ENCODE results near the gene ABHD17A. TPM values are rescaled to one million over a fixed set of nuclear protein-coding genes. Genes with fewer than 3 reads are reported as not detected.

ABHD17A gene
- total RNA-seq = 34.2 and 46.7 TPM in 2 replicates

DNA sequence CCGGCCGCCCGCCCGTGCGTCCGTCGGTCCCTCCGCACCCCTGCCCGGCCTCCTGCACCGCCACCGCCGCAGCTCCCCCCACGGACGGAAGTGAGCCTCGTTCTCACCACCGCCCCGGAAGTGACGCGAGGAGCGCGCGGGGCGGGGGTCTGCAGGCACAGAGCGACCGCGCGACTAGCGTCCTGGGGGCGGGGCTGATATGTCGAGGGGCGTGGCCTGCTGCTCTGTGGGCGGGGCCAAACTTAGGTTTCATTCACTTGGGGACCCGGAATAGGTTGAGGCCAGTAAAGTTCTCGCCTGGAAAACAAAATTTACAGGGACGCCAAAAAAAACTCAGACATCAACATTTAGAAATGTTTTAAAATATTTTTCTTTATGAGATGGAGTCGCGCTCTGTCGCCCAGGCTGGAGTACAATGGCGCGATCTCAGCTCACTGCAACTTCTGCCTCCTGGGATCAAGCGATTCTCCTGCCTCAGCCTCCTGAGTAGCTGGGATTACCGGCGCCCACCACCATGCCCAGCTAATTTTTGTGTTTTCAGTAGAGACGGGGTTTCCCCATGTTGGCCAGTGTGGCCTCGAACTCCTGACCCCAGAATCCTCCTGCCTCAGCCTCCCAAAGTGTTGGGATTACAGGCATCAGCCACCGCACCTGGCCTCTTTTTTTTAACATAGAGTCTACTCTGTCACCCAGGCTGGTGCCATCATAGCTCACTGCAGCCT is at the start of gene ABHD17A:
ABHD17A (minus strand) TSS at position 99 of the 722 bp plus-strand sequence. CDS start 3,930 bp downstream, outside the sequence.
- DNase-seq (ENCODE audit: low read depth) = peak; percentile 71

DNA sequence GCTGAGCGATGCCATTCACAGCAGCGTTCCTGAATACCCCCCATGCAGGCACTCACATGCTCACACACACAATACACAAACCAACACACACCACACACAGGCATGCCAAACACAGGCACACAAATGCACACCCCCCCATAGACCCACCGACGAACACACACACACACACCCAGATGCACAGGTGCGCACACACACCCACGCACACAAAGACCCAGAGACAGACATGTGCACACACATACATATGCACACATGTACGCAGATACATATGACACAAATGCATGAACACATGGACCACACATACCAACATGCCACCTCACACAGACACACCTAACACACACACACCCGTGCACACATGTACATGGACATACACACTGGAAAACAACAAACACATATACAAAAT is 48.6 kb upstream of the ABHD17A start:
- no peak for DNase-seq (ENCODE audit: low read depth)

DNA sequence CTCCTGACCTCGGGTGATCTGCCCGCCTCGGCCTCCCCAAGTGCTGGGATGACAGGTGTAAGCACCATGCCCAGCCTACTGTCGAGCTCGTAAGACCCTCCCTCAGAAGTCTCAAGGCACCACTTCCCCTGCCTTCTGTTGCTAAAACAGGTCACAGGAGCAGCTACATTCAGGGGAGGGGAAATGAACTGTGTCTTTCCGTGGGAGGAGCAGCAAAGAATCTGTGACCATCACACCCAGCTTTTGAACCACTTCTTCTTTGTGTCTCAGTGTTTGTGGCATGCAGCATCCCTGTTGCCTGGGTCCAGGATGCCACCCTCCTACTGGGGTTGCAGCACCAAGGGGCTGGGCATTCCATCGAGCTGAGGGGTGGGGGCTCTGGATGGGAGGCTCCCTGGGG is 47.9 kb upstream of the ABHD17A start:
- DNase-seq (ENCODE audit: low read depth) = no peak

DNA sequence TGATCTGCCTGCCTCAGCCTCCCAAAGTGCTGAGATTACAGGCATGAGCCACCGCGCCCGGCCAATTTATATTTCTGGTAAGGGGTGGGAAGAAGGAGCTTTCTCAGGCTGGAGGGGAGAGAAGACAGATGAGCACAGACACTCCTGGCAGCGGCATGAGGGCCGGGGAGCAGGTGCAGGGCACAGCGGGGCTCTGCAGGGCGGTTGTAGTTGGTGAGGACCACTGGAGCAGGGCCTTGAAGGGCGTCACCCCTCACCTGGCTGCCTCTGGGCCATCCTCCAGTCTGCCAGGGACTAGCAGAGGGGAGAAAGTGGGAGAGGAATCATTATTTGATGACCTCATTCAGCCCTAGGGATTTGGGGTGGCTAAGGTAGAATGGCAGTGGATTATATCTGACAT is 47.1 kb upstream of the ABHD17A start:
- no peak for DNase-seq (ENCODE audit: low read depth)

DNA sequence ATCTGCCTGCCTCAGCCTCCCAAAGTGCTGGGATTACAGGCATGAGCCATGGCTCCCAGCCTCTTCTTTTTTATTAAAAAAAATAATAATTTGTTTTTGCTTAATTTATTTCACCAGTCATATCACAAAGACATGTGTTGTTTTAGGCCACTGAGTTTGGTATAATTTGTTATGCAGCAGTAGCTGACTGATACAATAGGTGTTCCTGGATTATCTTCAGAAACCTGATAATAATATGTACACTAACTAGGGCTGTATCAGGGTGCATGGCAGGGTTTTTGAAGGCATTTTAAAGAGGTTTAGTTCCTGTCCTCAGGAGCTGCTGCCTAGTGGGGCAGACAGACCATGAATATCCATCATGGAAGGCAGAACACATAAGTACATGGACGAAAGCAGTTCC is 46.1 kb upstream of the ABHD17A start:
- no peak for DNase-seq (ENCODE audit: low read depth)

DNA sequence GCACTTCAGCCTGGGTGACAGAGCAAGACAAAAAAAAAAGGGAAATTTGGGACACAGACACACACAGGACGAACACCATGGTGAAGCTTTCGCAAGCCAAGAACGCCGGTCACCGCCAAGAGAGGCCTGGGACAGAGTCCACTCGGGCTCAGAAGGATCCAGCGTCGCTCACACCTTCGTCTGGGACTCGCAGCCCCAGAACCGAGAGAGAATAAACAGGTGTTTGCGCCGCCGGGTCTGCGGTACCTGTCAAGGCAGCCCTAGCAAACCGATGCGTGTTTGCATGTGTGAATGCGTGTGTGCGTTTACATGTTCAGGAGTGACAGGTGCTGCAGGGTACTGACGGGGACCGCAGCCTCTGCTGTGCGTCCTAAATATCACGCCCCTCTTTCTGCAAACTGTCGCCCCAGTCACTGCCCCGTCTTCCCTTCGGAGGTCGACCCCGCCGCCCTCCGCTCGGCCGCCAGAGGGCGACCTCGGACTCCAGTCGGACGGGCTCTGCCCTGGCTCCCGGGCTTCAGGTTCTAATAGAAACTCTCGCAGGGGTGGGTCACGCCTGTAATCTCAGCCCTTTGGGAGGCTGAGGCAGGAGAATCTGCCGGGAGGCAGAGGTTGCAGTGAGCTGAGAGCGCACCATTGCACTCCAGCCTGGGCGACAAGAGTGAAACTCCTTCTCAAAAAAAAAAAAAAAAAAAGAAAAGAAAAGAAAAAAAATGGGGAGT is 43.9 kb upstream of the ABHD17A start:
- DNase-seq (ENCODE audit: low read depth) = peak; percentile 43

DNA sequence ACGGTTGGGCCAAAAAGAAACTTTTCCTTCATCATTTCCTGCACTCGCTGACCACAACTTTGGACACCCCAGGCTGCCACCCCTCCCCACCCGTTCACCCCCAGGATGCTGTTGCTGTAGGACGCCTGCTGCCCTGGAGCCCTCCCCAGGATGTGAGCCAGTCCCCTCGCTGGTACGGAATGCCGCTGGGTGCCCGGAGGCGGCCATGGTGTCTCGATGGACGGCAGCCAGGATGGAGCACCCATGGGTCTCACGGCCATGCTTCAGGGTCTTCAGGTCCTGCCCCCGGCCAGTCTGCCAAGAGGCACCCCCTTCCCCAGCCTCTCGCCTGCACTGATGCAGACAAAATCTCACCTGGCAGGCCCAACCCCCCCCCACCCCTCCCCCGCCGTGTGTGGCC is 40.2 kb upstream of the ABHD17A start:
- DNase-seq (ENCODE audit: low read depth) = no peak

DNA sequence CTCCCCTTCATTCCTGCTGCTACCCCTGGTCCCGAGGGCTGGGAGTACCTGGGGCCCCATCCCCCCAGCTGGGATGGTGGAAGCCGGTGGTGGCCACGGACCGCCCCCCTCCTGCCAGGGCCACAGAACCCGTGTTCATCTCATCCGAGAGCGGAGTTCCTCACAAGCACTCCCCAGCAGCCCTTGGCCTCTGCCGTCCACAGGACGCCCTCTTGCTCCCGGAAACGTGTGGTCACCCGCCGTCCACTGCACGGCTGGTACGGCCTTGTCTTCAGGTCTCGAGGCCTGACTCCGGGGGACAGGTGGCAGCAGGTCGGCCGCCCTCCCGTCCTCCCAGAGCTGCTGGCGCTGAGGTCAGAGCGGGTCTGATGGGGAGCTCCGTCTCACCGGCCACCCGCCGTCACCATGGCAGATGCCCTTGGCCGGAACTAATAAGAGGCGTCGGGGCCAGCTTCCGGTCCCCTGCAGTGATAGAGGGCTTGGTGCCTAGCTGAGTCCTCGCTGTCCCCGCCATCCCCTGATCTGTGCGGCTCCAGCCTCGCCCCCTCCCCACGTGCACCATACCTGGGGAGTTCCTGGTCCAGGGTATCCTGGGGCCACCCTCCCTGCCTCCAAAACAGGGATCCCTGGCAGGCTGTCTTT is 39.1 kb upstream of the ABHD17A start:
- DNase-seq (ENCODE audit: low read depth) = no peak

DNA sequence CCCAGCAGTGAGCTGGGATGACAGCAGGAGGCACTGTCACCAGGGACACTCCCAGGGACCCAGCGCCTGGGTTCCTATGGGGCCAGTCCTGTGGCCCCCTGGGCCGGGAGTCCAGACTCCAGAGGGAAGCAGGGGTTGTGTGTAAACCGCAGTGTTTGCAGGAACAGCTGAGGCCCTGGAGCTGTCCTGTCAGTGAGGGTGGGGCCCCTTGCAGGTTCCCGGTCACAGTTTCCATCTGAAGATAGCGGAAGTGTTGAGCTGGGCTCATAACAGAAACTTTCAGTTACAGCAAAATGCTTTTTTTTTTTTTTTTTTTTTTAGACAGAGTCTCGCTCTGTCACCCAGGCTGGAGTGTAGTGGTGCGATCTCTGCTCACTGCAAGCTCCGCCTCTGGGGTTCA is 38.0 kb upstream of the ABHD17A start:
- DNase-seq (ENCODE audit: low read depth) = no peak

DNA sequence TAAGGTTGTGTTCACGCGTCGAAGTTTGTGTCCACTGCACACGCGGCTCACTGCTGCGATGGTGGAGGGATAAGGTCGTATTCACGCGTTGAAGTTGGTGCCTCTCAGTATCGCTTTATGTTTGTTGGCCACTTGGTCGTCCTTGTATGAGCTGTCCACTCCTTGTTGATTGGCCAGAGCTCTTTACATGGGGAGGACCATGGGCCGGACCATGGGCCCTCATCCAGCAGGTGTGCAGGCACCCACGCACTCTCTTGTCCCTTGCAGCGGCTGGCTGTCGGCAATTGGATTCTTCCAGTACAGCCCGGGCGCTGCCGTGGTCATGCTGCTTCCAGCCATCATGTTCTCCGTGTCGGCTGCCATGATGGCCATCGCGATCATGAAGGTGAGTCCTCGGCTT is 37.5 kb upstream of the ABHD17A start:
- no peak for DNase-seq (ENCODE audit: low read depth)

DNA sequence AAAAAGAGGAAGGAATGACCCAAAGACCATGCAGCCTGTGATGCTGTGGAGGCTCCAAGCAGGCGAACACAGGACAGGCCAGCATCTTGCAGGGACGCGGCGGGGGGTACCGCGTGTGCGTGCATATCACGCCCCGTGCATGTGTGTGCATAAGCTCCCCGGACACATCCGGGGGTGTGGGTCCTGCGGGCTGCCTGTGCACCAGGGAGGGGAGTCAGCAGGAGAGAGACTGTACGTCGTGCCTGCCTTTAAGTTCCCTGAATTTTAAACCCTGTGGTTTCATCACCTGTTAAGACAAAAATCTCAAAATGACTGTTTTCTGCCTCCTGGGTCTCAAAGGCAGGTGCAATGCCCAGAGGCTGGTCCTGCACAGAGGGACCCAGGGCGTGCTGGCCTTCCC is 36.5 kb upstream of the ABHD17A start:
- no peak for DNase-seq (ENCODE audit: low read depth)

DNA sequence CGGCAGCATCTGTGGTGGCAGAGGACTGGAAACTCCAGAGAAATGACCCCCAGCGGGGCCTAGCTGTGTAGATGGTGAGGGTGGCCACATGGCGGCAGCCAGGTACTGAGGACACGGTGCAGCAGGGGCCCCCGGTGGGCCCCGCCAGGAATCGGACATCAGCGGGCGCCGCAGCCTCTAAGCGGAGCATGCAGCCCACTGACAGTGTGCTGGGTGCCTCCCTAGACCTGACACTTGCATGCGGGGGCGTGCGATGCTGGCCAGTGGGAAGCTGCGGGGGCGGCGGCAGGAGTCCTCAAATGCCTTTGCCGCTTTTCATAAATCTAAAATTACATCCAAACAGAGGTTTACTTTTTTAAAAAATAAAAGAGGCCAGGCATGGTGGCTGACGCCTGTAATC is 36.0 kb upstream of the ABHD17A start:
- no peak for DNase-seq (ENCODE audit: low read depth)

DNA sequence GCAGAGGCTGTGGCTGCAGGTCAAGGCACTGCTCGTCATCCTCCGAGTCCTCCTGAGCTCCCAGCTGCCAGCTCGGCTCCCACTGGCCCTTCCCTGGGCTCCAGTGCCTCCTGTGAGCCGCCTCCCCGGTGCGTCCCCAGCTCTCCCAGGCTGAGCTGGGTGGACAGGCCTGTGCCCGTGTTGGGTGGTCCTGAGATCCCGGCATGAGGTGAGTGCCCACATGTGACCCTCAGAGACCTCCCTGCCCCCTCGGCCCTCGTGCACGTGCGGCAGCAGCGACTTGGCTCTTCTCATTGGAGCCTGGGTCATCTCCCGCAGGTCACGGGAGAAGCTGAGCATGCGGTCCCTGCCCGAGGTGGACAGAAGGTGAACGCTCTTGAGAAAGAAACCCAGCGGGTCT is 35.3 kb upstream of the ABHD17A start:
- DNase-seq (ENCODE audit: low read depth) = no peak

DNA sequence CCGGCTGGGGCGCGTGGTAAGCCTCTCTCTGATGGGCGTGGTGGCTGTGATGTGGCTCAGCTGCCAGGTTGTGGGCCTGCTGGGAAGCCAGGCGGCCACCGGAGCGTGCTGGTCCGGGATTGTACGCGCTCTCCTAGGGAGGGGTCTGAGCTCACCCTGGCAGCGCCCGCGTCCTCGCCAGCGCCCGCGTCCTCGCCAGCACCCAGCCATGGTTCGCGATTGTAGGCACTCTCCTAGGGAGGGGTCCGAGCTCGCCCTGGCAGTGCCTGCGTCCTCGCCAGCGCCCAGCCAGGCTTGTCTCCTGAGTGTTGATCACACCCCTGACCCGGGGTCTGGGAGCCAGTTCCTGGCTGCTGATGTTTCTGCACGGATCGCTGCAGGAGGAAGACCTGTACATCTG is 33.7 kb upstream of the ABHD17A start:
- DNase-seq (ENCODE audit: low read depth) = no peak

DNA sequence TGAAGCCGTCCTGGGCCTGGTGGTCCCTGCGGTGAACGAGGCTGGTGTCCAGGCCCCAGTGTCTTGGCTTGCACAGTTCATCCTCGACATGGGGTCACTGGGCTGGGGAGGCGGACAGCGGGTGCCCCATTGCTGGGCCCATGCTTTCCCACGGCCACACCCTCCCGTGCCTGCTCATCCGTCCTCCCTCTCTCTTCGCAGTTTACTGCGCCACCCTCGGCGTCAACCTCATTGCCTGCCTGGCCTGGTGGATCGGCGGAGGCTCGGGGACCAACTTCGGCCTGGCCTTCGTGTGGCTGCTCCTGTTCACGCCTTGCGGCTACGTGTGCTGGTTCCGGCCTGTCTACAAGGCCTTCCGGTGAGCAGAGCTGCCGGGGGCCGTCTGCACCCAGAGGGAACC is 32.6 kb upstream of the ABHD17A start:
- no peak for DNase-seq (ENCODE audit: low read depth)

DNA sequence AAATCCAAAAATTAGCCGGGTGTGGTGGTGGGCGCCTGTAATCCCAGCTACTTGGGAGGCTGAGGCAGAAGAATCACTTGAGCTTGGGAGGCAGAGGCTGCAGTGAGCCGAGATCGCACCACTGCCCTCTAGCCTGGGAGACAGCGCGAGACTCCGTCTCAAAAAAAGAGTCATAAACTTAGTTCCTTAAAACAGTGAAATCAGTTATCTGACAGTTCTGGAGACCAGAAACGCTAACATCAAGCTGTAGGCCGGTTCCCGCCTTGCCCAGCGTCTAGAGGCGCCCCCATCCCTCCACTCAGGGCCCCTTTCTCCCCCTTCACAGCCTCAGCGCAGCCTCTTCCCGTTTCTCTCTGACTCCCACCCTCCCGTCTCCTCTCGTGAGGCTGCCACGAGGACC is 31.9 kb upstream of the ABHD17A start:
- DNase-seq (ENCODE audit: low read depth) = no peak

DNA sequence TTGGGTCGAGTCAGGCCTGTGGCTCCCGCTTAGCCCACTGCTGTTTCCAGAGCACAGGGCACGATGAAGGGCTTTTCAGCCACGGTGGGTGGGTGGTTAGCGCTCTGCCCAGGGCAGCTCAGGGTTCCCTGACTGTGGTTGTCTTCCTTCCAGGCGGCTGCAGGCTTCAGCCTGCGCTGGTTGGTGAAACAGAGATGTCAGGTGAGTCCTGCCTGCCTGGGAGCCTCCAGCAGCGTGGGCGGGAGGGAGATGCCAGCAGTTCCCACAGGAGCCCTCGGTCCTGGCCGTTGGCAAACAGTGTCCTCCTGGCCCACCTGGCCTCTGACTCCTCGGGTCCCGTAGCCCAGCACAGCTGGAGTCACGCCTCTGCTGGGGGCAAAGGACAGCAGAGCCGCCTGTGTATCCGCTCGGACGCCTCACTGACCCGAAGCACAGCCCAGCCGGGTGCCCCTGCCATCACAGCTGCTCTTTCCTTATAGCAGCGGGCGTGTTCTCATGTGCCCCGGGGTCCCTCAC is 29.6 kb upstream of the ABHD17A start:
- DNase-seq (ENCODE audit: low read depth) = no peak

DNA sequence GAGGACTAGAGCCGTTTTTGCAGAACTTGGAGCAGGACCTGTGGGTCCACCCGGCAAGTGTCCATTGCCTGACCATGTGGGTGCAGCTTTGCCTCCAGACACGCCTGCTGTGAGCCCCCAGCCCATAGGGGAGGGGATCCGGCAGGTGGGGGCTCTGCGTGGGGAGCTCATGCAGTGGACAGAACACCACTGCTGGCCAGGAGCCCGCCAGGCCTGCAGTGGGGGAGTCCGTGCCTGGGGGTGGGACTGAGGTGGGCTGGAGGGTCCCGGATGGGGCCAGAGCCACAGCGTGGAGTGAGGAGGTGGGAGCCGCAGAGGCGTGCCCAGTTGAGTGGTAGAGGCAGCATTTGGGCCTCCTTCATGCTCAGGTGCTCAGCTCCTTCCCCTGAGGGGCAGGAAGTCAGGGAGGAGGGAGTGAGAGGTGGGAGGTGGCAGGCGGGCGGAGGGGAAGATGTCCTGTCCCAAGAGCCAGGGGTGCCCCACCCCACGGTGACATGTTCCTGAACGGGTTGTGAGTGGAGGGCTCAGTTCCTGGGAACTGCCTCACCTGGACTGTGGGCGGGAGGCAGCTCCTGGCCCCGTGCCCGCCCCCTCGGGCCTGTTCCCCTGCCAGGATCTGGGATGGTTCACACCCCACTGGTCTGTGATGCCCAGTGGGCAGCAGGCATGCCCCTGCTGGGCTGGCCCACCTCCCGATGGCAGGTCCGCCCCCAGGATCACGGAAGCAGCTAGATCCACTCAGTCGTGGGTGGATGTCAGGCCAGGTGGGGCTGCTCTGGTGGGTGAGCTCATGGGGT is 28.7 kb upstream of the ABHD17A start:
- peak; percentile 15 for DNase-seq (ENCODE audit: low read depth)

DNA sequence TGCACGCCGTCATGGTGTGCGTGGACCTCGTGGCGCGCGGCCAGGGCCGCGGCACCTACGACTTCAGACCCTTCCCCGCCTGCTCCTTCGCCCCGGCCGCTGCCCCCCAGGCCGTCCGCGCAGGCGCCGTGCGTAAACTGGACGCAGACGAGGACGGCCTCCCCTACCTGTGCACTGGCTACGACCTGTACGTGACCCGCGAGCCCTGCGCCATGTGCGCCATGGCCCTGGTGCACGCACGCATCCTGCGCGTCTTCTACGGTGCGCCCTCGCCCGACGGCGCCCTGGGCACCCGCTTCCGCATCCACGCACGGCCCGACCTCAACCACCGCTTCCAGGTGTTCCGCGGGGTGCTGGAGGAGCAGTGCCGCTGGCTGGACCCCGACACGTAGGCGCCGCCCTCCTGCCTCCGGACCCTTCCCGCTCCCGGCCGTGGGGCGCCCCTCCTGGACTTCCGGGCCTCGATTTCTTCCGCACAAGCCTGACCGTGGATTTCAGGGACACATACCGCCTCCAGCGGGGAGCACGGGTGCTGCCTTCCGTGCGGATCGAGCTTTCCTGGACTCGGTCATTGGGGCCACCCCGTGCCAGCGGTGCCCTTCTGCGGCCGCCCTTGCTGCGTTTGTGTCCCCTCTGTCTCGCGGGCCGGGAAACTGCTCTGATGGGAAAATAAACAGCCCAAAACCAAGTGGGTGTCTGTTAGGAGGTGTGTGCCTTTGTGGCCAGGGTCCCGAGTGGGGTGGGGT is 27.6 kb upstream of the ABHD17A start:
- DNase-seq (ENCODE audit: low read depth) = no peak

DNA sequence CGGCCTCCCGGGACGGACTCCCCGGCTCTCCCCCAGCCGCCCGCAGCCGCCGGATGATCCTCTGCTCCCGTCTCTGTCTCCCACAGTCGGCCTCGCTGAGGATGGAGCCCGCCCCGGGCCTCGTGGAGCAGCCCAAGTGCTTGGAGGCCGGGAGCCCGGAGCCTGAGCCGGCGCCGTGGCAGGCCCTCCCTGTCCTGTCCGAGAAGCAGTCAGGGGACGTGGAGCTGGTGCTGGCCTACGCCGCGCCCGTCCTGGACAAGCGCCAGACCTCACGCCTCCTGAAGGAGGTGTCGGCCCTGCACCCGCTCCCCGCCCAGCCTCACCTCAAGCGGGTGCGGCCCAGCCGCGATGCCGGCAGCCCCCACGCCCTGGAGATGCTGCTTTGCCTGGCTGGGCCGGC is 26.7 kb upstream of the ABHD17A start:
- no peak for DNase-seq (ENCODE audit: low read depth)

DNA sequence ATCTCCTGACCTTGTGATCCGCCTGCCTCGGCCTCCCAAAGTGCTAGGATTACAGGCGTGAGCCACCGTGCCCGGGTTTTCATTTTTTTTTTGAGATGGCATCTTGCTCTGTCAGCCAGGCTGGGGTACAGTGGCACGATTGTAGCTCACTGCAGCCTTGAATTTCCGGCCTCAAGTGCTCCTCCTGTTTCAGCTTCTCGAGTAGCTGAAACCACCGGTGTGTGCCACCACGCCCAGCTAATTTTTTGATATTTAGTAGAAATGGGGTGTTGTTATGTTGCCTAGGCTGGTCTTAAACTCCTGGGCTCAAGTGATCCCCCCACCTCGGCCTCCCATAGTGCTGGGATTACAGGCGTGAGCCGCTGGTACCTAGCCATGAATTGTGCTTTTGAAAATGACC is 25.8 kb upstream of the ABHD17A start:
- DNase-seq (ENCODE audit: low read depth) = no peak

All from renal cortical epithelial cell (primary cell).